GM04503 (cell line): Measurements from ENCODE around the gene CHST11.

Source experiments
- DNase-seq: peaks from one replicate; pipeline ENCODE4 v3.0.0-alpha.2; 2012; ENCODE audit warnings: low read depth

The CHST11 gene

GRCh38 chr12:104460973-104461698 is 4.4 kb downstream of the CHST11 start:
- no peak for DNase-seq

- DNase-seq: no peak
Measured at GRCh38 chr12:104462325-104462724, 5.6 kb downstream of the CHST11 start.

GRCh38 chr12:104462931-104463339 is 6.2 kb downstream of the CHST11 start:
- no peak for DNase-seq

- DNase-seq: no peak
Measured at GRCh38 chr12:104463368-104463767, 6.6 kb downstream of the CHST11 start.

GRCh38 chr12:104464899-104465298 is 8.2 kb downstream of the CHST11 start:
- DNase-seq: no peak

GRCh38 chr12:104466709-104467345 is 10.1 kb downstream of the CHST11 start:
- DNase-seq: no peak

- no peak for DNase-seq
Measured at GRCh38 chr12:104467346-104467837, 10.6 kb downstream of the CHST11 start.

GRCh38 chr12:104468371-104468770 is 11.6 kb downstream of the CHST11 start:
- DNase-seq: no peak

- DNase-seq: no peak
Measured at GRCh38 chr12:104469066-104469465, 12.3 kb downstream of the CHST11 start.

- DNase-seq: no peak
Measured at GRCh38 chr12:104469523-104469922, 12.8 kb downstream of the CHST11 start.

GRCh38 chr12:104470521-104470920 is 13.8 kb downstream of the CHST11 start:
- DNase-seq: no peak

GRCh38 chr12:104471336-104471735 is 14.6 kb downstream of the CHST11 start:
- DNase-seq: no peak

- no peak for DNase-seq
Measured at GRCh38 chr12:104472748-104473147, 16.0 kb downstream of the CHST11 start.

GRCh38 chr12:104473374-104473983 is 16.7 kb downstream of the CHST11 start:
- no peak for DNase-seq

GRCh38 chr12:104475271-104475670 is 18.5 kb downstream of the CHST11 start:
- DNase-seq: no peak

GRCh38 chr12:104477510-104478390 is 21.0 kb downstream of the CHST11 start:
- no peak for DNase-seq

- DNase-seq: no peak
Measured at GRCh38 chr12:104478396-104479122, 21.8 kb downstream of the CHST11 start.

- DNase-seq: no peak
Measured at GRCh38 chr12:104479123-104479662, 22.4 kb downstream of the CHST11 start.

GRCh38 chr12:104480012-104480411 is 23.3 kb downstream of the CHST11 start:
- DNase-seq: no peak

GRCh38 chr12:104480826-104481440 is 24.2 kb downstream of the CHST11 start:
- peak; percentile 26 for DNase-seq

GRCh38 chr12:104482113-104482512 is 25.4 kb downstream of the CHST11 start:
- no peak for DNase-seq
